Muscle layer of duodenum (tissue), 2 donors: ENCODE results near the gene JPH3.
"Not testable (repeated sequence)": the region's sequence is repeated elsewhere in the genome, so short reads cannot be mapped to it uniquely, and the experiment has no call there.

ENCODE experiments used
- H3K27ac ChIP-seq: one replicate; pipeline ENCODE4 v1.7.0; 2013; ENCODE audit warnings: mild to moderate bottlenecking, low read length
- H3K27me3 ChIP-seq: one replicate; pipeline ENCODE4 v1.7.0; 2013; ENCODE audit warnings: low read depth, mild to moderate bottlenecking, control low read depth, low read length
- H3K36me3 ChIP-seq, 2 donors: one replicate each; pipeline ENCODE4 v1.7.0; 2013; ENCODE audit warnings: low read length in 2 of 2, control low read depth in 1 of 2, mild to moderate bottlenecking in 1 of 2; ENCODE audit not compliant: insufficient read depth in 2 of 2, control insufficient read depth in 1 of 2
- H3K4me1 ChIP-seq, 2 donors: one replicate each; pipeline ENCODE4 v1.7.0; 2013; ENCODE audit warnings: low read length in 2 of 2, mild to moderate bottlenecking in 2 of 2, control low read depth in 1 of 2, moderate library complexity in 1 of 2; ENCODE audit not compliant: insufficient read depth in 2 of 2, control insufficient read depth in 1 of 2
- H3K4me3 ChIP-seq, 2 donors: one replicate each; pipeline ENCODE4 v1.7.0; 2013; ENCODE audit warnings: low read length in 2 of 2, low read depth in 1 of 2, mild to moderate bottlenecking in 1 of 2
- H3K9me3 ChIP-seq, 2 donors: one replicate each; pipeline ENCODE4 v1.7.0; 2013; ENCODE audit warnings: low read length in 2 of 2, control low read depth in 1 of 2, mild to moderate bottlenecking in 1 of 2; ENCODE audit not compliant: control insufficient read depth in 1 of 2
- donor health status: healthy.

The JPH3 gene

DNA sequence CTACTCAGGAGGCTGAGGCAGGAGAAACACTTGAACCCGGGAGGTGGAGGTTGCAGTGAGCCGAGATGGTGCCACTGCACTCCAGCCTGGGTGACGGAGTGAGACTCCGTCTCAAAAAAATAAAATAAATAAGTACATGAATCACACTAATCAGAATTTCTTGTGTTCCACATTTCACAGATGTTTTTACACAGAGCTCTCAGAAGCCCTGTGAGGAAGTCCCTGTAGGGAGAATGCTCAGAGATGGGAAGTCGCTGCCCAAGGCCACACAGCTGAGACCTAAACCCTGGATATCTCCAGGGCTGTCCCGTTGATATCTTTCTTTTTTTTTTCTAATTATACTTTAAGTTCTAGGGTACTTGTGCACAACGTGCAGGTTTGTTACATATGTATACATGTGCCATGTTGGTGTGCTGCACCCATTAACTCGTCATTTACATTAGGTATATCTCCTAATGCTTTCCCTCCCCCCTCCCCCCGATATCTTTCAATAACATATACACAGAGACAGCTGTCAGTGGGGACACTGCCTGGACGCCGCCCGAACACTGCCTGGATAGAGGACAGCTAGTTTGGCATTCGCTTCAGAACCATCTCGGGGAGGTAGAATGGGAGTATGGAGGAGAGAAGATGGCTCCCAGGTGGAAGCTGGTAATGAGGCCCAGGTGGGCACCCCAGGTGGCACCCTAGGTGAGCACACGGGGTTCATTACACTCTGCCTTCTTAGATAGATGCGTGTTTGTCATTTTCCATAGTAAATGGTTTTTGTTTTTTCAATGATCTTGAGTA is 24.0 kb upstream of the JPH3 start:
- H3K36me3 ChIP-seq, H3K4me3 ChIP-seq, H3K27me3 ChIP-seq, H3K27ac ChIP-seq, H3K9me3 ChIP-seq: not testable (repeated sequence)
- H3K4me1 ChIP-seq, result peaks cover 0 to 17% of the 10 kb centered on the region in 2 donors

GRCh38 chr16:87579691-87580090 is 22.6 kb upstream of the JPH3 start:
- Histone ChIP-seq H3K4me1 (peaks cover 0 to 22% of the 10 kb centered on the region in 2 donors), H3K4me3 (no peak overlapping the region), H3K36me3 (peaks cover 0 to 6% of the 10 kb centered on the region in 2 donors), H3K9me3 (no peaks in the 10 kb centered on the region), H3K27ac (no peak overlapping the region), H3K27me3 (no peaks in the 10 kb centered on the region)

- no peak overlapping the region for H3K27ac ChIP-seq
- H3K4me3 ChIP-seq, result no peak overlapping the region
- H3K36me3 ChIP-seq, result peaks cover 0 to 6% of the 10 kb centered on the region in 2 donors
- H3K27me3 ChIP-seq, result no peaks in the 10 kb centered on the region
- H3K9me3 ChIP-seq, result no peaks in the 10 kb centered on the region
- H3K4me1 ChIP-seq, result peaks cover 0 to 22% of the 10 kb centered on the region in 2 donors
These were observed 21.4 kb upstream of the JPH3 start for GRCh38 chr16:87580855-87581261.

DNA sequence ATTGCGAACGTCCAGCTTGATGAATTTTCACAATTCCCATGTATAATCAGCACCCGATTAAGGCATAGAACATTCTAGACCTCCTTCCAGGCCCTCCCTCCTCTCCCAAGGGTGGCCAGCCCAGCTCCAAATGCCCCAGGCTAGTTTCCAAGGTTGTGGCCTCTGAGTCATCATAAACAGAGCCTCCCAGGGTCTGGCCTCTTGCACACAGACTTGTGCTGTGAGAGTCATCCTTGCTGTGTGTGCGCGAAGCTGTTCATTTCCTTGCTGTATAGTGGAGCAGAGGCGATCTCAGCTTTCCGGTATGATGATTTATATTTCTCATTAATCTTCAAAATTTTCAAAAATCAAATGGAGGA is 20.5 kb upstream of the JPH3 start:
- H3K36me3 ChIP-seq, result peaks cover 0 to 6% of the 10 kb centered on the region in 2 donors
- H3K4me3 ChIP-seq, result peak overlapping the region in 1 of 2 donors; percentile 19
- peaks cover 0 to 22% of the 10 kb centered on the region in 2 donors for H3K4me1 ChIP-seq
- peak overlapping the region; percentile 51 for H3K27ac ChIP-seq
- no peaks in the 10 kb centered on the region for H3K9me3 ChIP-seq
- no peaks in the 10 kb centered on the region for H3K27me3 ChIP-seq

DNA sequence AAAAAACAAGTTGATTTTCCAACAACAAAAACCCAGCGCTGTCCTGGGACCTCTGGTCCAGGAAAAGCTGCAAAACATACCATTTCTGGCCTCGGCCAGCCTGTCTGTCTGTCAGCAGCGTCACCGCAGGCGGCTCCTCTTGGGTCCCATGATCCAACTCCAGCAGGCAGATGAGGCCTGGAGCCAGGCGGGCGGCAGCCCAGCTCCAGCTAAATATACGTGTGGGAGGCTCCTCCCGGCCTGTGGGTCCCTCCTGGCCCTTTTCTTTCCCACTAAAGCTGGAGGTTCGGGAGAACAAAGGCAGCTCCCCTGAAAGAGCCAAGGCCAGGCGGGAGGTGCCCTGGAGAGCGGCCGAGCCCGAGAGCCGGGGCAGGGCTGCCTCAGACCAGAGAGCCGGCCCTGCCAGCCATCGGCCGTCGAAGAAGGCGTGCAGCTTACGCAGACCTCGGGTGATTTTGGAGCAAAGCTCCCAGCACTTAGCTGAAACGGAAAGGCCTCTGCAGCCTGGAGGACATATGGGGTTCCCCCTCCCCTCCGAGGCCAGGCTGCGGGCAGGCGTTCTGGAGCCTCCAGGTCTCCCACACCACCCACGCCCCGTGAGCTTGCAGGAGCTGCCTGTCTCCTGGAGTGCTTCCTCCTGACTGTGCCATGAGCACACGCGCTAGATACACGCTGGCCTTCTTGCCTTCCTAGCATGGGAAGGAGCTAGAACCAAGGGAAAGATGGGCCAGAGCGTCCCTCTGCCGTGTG is 19.9 kb upstream of the JPH3 start:
- H3K4me1 ChIP-seq, result peaks cover 0 to 22% of the 10 kb centered on the region in 2 donors
- H3K36me3 ChIP-seq, result peaks cover 0 to 6% of the 10 kb centered on the region in 2 donors
- no peaks in the 10 kb centered on the region for H3K9me3 ChIP-seq
- peak overlapping the region in 1 of 2 donors; percentile 19 for H3K4me3 ChIP-seq
- H3K27me3 ChIP-seq, result no peaks in the 10 kb centered on the region
- H3K27ac ChIP-seq, result peak overlapping the region; percentile 51

GRCh38 chr16:87582966-87583325 is 19.4 kb upstream of the JPH3 start:
- Histone ChIP-seq H3K9me3 (no peaks in the 10 kb centered on the region), H3K4me1 (peaks cover 0 to 22% of the 10 kb centered on the region in 2 donors), H3K36me3 (peaks cover 0 to 6% of the 10 kb centered on the region in 2 donors), H3K27ac (peak overlapping the region; percentile 51), H3K27me3 (no peaks in the 10 kb centered on the region), H3K4me3 (peak overlapping the region in 1 of 2 donors; percentile 19)

GRCh38 chr16:87583453-87584131 is 18.7 kb upstream of the JPH3 start:
- Histone ChIP-seq H3K27me3 (no peaks in the 10 kb centered on the region), H3K4me1 (peaks cover 0 to 22% of the 10 kb centered on the region in 2 donors), H3K27ac (no peak overlapping the region), H3K4me3 (no peak overlapping the region), H3K36me3 (peaks cover 0 to 6% of the 10 kb centered on the region in 2 donors), H3K9me3 (no peaks in the 10 kb centered on the region)

DNA sequence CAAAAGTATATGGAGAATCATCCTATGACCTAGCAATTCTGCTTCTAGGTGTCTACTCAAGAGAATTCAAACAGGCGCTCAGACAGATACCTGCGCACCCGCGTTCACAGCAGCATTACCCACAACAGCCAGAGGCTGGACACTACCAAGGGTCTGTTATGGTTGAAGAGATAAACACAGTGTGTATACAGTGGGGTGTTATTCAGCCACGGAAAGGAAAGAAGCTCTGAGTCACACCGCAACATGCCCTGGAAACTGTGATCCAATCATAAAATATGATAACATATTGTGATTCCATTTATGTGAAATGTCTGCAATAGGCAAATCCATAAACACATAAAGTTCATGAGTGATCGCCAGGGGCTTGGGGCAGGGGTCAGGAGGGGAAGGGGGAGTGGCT is 18.0 kb upstream of the JPH3 start:
- no peak overlapping the region for H3K27ac ChIP-seq
- no peaks in the 10 kb centered on the region for H3K27me3 ChIP-seq
- H3K4me1 ChIP-seq, result peaks cover 0 to 28% of the 10 kb centered on the region in 2 donors
- no peak overlapping the region for H3K4me3 ChIP-seq
- peaks cover 0 to 6% of the 10 kb centered on the region in 2 donors for H3K36me3 ChIP-seq
- H3K9me3 ChIP-seq, result no peaks in the 10 kb centered on the region

DNA sequence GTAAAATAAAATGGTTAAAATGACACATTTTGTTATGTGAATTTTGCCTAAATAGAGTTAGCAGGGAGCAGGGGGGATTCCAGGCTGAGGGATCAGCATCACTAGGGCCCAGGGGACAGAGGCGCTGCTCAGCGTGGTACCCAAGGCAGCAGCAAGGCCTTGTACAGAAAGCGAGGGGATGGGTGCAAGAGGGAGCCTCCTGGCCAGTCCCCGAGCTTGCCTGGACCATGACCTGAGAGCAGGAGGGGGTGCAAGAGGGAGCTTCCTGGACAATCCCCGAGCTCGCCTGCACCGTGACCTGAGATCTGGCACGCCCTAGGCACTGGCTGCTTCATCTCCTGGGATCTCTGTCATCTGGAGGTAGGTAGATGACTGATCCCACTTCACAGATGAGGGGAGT is 17.3 kb upstream of the JPH3 start:
- no peaks in the 10 kb centered on the region for H3K27me3 ChIP-seq
- H3K4me1 ChIP-seq, result peaks cover 0 to 28% of the 10 kb centered on the region in 2 donors
- peaks cover 0 to 6% of the 10 kb centered on the region in 2 donors for H3K36me3 ChIP-seq
- no peak overlapping the region for H3K27ac ChIP-seq
- no peaks in the 10 kb centered on the region for H3K9me3 ChIP-seq
- H3K4me3 ChIP-seq, result no peak overlapping the region

DNA sequence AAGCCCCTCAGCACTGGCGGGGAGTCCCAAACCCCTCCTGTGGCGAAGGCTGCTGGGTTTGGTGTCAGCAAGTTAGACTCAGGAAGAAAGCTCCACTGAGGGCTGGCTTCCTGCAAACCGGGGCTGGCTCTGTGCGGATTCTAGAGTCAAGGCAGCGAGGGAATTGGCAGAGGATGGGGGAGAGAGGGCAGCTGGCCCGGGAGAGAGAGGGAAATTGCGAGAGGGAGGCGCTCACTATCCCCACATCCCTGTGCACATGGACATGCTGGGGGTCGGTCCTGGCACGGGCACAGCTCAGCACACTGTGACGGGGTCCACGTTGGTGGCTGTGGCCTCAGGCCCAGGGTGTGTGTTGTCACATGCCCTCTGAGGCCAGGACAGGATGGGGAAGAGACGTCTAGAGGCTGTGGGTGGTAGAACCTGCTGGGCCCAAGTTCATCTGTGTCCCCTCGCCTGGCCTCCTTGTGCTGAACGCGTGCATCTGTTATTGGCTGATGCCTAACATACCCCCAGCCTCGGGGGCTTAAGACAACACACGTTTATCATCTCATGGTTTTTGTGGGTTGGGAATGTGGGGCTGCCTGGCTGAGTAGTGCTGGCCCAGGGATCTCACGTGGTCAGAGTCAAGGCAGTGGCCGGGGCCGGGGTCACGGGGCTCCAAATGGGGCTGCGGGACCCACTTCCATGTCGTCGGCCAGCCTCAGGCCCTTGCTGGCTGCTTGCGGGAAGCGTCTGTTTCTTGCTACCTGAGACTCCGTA is 16.7 kb upstream of the JPH3 start:
- Histone ChIP-seq H3K36me3 (peaks cover 0 to 6% of the 10 kb centered on the region in 2 donors), H3K27me3 (no peaks in the 10 kb centered on the region)

More for the DNA sequence above, 16.7 kb upstream of the JPH3 start:
- peaks cover 0 to 28% of the 10 kb centered on the region in 2 donors for H3K4me1 ChIP-seq
- H3K9me3 ChIP-seq, result no peaks in the 10 kb centered on the region
- H3K4me3 ChIP-seq, result no peak overlapping the region
- no peak overlapping the region for H3K27ac ChIP-seq
